KMS-11 (cell line): ENCODE results near the gene SARS2.
"Not testable (repeated sequence)": the region's sequence is repeated elsewhere in the genome, so short reads cannot be mapped to it uniquely, and the experiment has no call there.

Source experiments
- H2AFZ ChIP-seq: fragments of 200-600 bp; sonication (generic); 2 replicates; pipeline ENCODE4 v1.6.1; 2016; ENCODE audit warnings: antibody characterized with exemption, mixed run types, low read depth
- H3K27ac ChIP-seq: fragments of 200-600 bp; sonication (generic); 2 replicates; pipeline ENCODE4 v1.6.1; 2016; ENCODE audit warnings: mild to moderate bottlenecking, mixed run types
- H3K27me3 ChIP-seq: fragments of 200-600 bp; sonication (generic); 2 replicates; pipeline ENCODE4 v1.6.1; 2017; ENCODE audit warnings: mild to moderate bottlenecking, low read depth, mixed run types, moderate library complexity; ENCODE audit not compliant: insufficient read depth
- H3K36me3 ChIP-seq: fragments of 200-600 bp; sonication (generic); 2 replicates; pipeline ENCODE4 v1.6.1; 2017; ENCODE audit warnings: mild to moderate bottlenecking, mixed run types; ENCODE audit not compliant: insufficient read depth
- H3K4me1 ChIP-seq: fragments of 200-600 bp; sonication (generic); 2 replicates; pipeline ENCODE4 v1.6.1; 2016; ENCODE audit warnings: mild to moderate bottlenecking, low read depth, mixed run types; ENCODE audit not compliant: poor library complexity, severe bottlenecking
- H3K4me2 ChIP-seq: fragments of 200-600 bp; sonication (generic); 2 replicates; pipeline ENCODE4 v1.7.0; 2016; ENCODE audit warnings: mild to moderate bottlenecking, mixed run types
- H3K4me3 ChIP-seq: fragments of 200-600 bp; sonication (generic); IDR thresholded peaks from 2 replicates; pipeline ENCODE4 v1.6.1; 2017; ENCODE audit warnings: low read depth, low read length, mixed read lengths; ENCODE audit not compliant: insufficient read depth
- H3K79me2 ChIP-seq: fragments of 200-600 bp; sonication (generic); 2 replicates; pipeline ENCODE4 v1.6.1; 2016; ENCODE audit warnings: low read depth, mixed run types; ENCODE audit not compliant: insufficient read depth
- H3K9ac ChIP-seq: fragments of 200-600 bp; sonication (generic); 2 replicates; pipeline ENCODE4 v1.6.1; 2016; ENCODE audit warnings: mild to moderate bottlenecking, mixed run types
- H4K20me1 ChIP-seq: fragments of 200-600 bp; sonication (generic); 2 replicates; pipeline ENCODE4 v1.6.1; 2016; ENCODE audit warnings: mild to moderate bottlenecking, mixed run types; ENCODE audit not compliant: insufficient read depth
- CTCF ChIP-seq: fragments of 200-600 bp; sonication (generic); conservative IDR thresholded peaks from 2 replicates; pipeline ENCODE4 v1.6.1; 2017; ENCODE audit warnings: low read depth, mild to moderate bottlenecking, antibody characterized with exemption, low read length, moderate library complexity, mixed read lengths

Gene SARS2

GRCh38 chr19:38890686-38891085 lies 39.9 kb downstream of the SARS2 start:
- H3K79me2 ChIP-seq, result no peaks in the 10 kb centered on the region
- no peak overlapping the region for H3K4me3 ChIP-seq
- no peak for TF ChIP-seq CTCF
- no peaks in the 10 kb centered on the region for H3K27me3 ChIP-seq
- H2AFZ ChIP-seq, result no peak overlapping the region
- H4K20me1 ChIP-seq, result no peaks in the 10 kb centered on the region
- H3K9ac ChIP-seq, result no peak overlapping the region
- no peaks in the 10 kb centered on the region for H3K36me3 ChIP-seq
- H3K4me2 ChIP-seq, result no peak overlapping the region
- no peaks in the 10 kb centered on the region for H3K4me1 ChIP-seq
- no peak overlapping the region for H3K27ac ChIP-seq

- Histone ChIP-seq H3K4me3 (no peak overlapping the region), H3K79me2 (no peaks in the 10 kb centered on the region), H4K20me1 (no peaks in the 10 kb centered on the region), H3K27me3 (no peaks in the 10 kb centered on the region), H3K4me1 (no peaks in the 10 kb centered on the region), H3K36me3 (no peaks in the 10 kb centered on the region), H3K4me2 (no peak overlapping the region), H3K9ac (no peak overlapping the region), H2AFZ (no peak overlapping the region), H3K27ac (no peak overlapping the region)
- TF ChIP-seq CTCF, result no peak
Measured at GRCh38 chr19:38889803-38890202, 40.8 kb downstream of the SARS2 start.

GRCh38 chr19:38888876-38889275 lies 41.7 kb downstream of the SARS2 start:
- Histone ChIP-seq H3K4me3 (no peak overlapping the region), H3K27ac (no peak overlapping the region), H3K9ac (no peak overlapping the region), H3K36me3 (no peaks in the 10 kb centered on the region), H3K4me1 (no peaks in the 10 kb centered on the region), H2AFZ (no peak overlapping the region), H3K79me2 (no peaks in the 10 kb centered on the region), H4K20me1 (no peaks in the 10 kb centered on the region), H3K27me3 (no peaks in the 10 kb centered on the region), H3K4me2 (no peak overlapping the region)
- no peak for TF ChIP-seq CTCF

GRCh38 chr19:38884691-38885090 lies 45.9 kb downstream of the SARS2 start:
- H3K9ac ChIP-seq, H3K36me3 ChIP-seq, H3K27me3 ChIP-seq, H2AFZ ChIP-seq, H4K20me1 ChIP-seq, H3K4me3 ChIP-seq, H3K4me1 ChIP-seq, H3K79me2 ChIP-seq, H3K4me2 ChIP-seq, H3K27ac ChIP-seq: not testable (repeated sequence)

GRCh38 chr19:38883286-38883685 lies 47.3 kb downstream of the SARS2 start:
- no peak overlapping the region for H3K4me2 ChIP-seq

More at GRCh38 chr19:38883286-38883685, 47.3 kb downstream of the SARS2 start:
- Histone ChIP-seq H2AFZ (no peak overlapping the region), H3K9ac (no peak overlapping the region), H3K27me3 (no peaks in the 10 kb centered on the region), H3K36me3 (no peaks in the 10 kb centered on the region), H3K79me2 (no peaks in the 10 kb centered on the region), H3K27ac (no peak overlapping the region), H3K4me1 (peaks cover 9% of the 10 kb centered on the region), H3K4me3 (no peak overlapping the region), H4K20me1 (no peaks in the 10 kb centered on the region)
- TF ChIP-seq CTCF, result no peak
